ENCODE data around the gene APPL2.
"Not testable (repeated sequence)": the region's sequence is repeated elsewhere in the genome, so short reads cannot be mapped to it uniquely, and the experiment has no call there.

Gene APPL2

GRCh38 chr12:105256011-105256410 is 20.0 kb upstream of the APPL2 start:
- no peak for DNase-seq

- DNase-seq, result no peak
Measured at GRCh38 chr12:105253866-105254513, 18.0 kb upstream of the APPL2 start.

GRCh38 chr12:105252901-105253300 is 16.9 kb upstream of the APPL2 start:
- DNase-seq, result no peak

- not testable (repeated sequence) for DNase-seq
Measured at GRCh38 chr12:105245776-105246427, 9.9 kb upstream of the APPL2 start.

- no peak for DNase-seq
Measured at GRCh38 chr12:105245291-105245690, 9.3 kb upstream of the APPL2 start.

GRCh38 chr12:105240228-105240627 is 4.3 kb upstream of the APPL2 start:
- DNase-seq, result no peak

GRCh38 chr12:105239304-105239703 is 3.3 kb upstream of the APPL2 start:
- no peak for DNase-seq

- no peak for DNase-seq
Measured at GRCh38 chr12:105237666-105238065, 1.7 kb upstream of the APPL2 start.

- DNase-seq, result no peak
Measured at GRCh38 chr12:105235281-105235731, 668 bp downstream of the APPL2 start.

- DNase-seq, result no peak
Measured at GRCh38 chr12:105234197-105234596, 1.8 kb downstream of the APPL2 start.

GRCh38 chr12:105233041-105233905 is 2.7 kb downstream of the APPL2 start:
- DNase-seq, result no peak

GRCh38 chr12:105231396-105231795 is 4.6 kb downstream of the APPL2 start:
- DNase-seq, result no peak

GRCh38 chr12:105229371-105229770 is 6.6 kb downstream of the APPL2 start:
- DNase-seq, result no peak

GRCh38 chr12:105228966-105229365 is 7.0 kb downstream of the APPL2 start:
- no peak for DNase-seq

GRCh38 chr12:105228494-105228893 is 7.5 kb downstream of the APPL2 start:
- DNase-seq, result no peak

- no peak for DNase-seq
Measured at GRCh38 chr12:105227879-105228278, 8.1 kb downstream of the APPL2 start.

GRCh38 chr12:105226219-105226618 is 9.8 kb downstream of the APPL2 start:
- DNase-seq, result no peak

GRCh38 chr12:105225505-105226015 is 10.4 kb downstream of the APPL2 start:
- DNase-seq, result no peak

- no peak for DNase-seq
Measured at GRCh38 chr12:105224399-105224798, 11.6 kb downstream of the APPL2 start.

GRCh38 chr12:105223884-105224283 is 12.1 kb downstream of the APPL2 start:
- DNase-seq, result no peak

- DNase-seq, result no peak
Measured at GRCh38 chr12:105223352-105223845, 12.6 kb downstream of the APPL2 start.

- no peak for DNase-seq
Measured at GRCh38 chr12:105222726-105223351, 13.1 kb downstream of the APPL2 start.

- DNase-seq, result no peak
Measured at GRCh38 chr12:105222284-105222655, 13.7 kb downstream of the APPL2 start.
